OCI-LY7 (cell line): ENCODE results near the gene TOLLIP. TPM values are rescaled to one million over a fixed set of nuclear protein-coding genes. Genes with fewer than 3 reads are reported as not detected.

ENCODE experiments used
- BruUV-seq: library from RNA; stranded (reverse); fragments of 400-500 nt; replicated peaks from 2 replicates; lab custom pipeline; 2021; lab: Mats Ljungman, UMichigan
- CTCF ChIA-PET: fragments of 300-600 bp; sonication (Branson Sonifier 250); formaldehyde crosslinking; loops from one replicate; lab custom pipeline; 2022; ENCODE audit warnings: antibody characterized with exemption; ENCODE audit not compliant: unreplicated experiment; lab: Charles Lee
- POLR2A ChIA-PET: fragments of 300-600 bp; sonication (Branson Sonifier 250); formaldehyde crosslinking; loops from one replicate; lab custom pipeline; 2022; ENCODE audit warnings: antibody characterized with exemption; lab: Charles Lee
- DNase-seq: peaks from one replicate; pipeline ENCODE4 v3.0.0-alpha.2; 2015; ENCODE audit warnings: low spot score
- H2AFZ ChIP-seq: fragments of 200-600 bp; sonication (generic), shearing (Covaris generic); 2 replicates; pipeline ENCODE4 v1.6.1; 2014; ENCODE audit warnings: mild to moderate bottlenecking, antibody characterized with exemption, low read length, moderate library complexity
- H3K27ac ChIP-seq: fragments of 200-600 bp; sonication (generic); 2 replicates; pipeline ENCODE4 v1.5.1; 2014; ENCODE audit warnings: mixed run types, low read depth, mild to moderate bottlenecking, moderate library complexity, low read length, inconsistent platforms; ENCODE audit not compliant: poor library complexity, severe bottlenecking
- H3K36me3 ChIP-seq: fragments of 200-600 bp; sonication (generic); 2 replicates; pipeline ENCODE4 v1.6.1; 2014; ENCODE audit warnings: mild to moderate bottlenecking, antibody characterized with exemption, low read length, moderate library complexity, mixed read lengths; ENCODE audit not compliant: insufficient read depth
- H3K4me1 ChIP-seq: fragments of 200-600 bp; sonication (generic); 2 replicates; pipeline ENCODE4 v1.5.1; 2014; ENCODE audit warnings: mild to moderate bottlenecking, low read length; ENCODE audit not compliant: insufficient read depth, poor library complexity, severe bottlenecking
- H3K4me2 ChIP-seq: fragments of 200-600 bp; sonication (generic); 2 replicates; pipeline ENCODE4 v1.6.1; 2014; ENCODE audit warnings: mild to moderate bottlenecking, low read length
- H3K4me3 ChIP-seq: fragments of 200-600 bp; sonication (generic); 2 replicates; pipeline ENCODE4 v1.5.1; 2014; ENCODE audit warnings: mild to moderate bottlenecking, low read depth, low read length; ENCODE audit not compliant: poor library complexity, severe bottlenecking
- H3K79me2 ChIP-seq: fragments of 200-600 bp; sonication (generic); 2 replicates; pipeline ENCODE4 v1.6.1; 2016; ENCODE audit warnings: low read depth, mild to moderate bottlenecking, low read length, moderate library complexity, mixed read lengths; ENCODE audit not compliant: insufficient read depth
- H3K9me2 ChIP-seq: fragments of 200-600 bp; sonication (generic); 2 replicates; pipeline ENCODE4 v1.6.1; 2016; ENCODE audit warnings: mild to moderate bottlenecking, low read length, mixed read lengths; ENCODE audit not compliant: insufficient read depth
- H3K9me3 ChIP-seq: fragments of 200-600 bp; sonication (generic); 2 replicates; pipeline ENCODE4 v1.6.1; 2014; ENCODE audit warnings: mild to moderate bottlenecking, mixed run types, low read length, mixed read lengths
- H4K20me1 ChIP-seq: fragments of 200-600 bp; sonication (generic); 2 replicates; pipeline ENCODE4 v1.6.1; 2014; ENCODE audit warnings: mild to moderate bottlenecking, antibody characterized with exemption, low read length, moderate library complexity, mixed read lengths; ENCODE audit not compliant: insufficient read depth
- CTCF ChIP-seq: fragments of 200-600 bp; sonication (generic); conservative IDR thresholded peaks from 2 replicates; pipeline ENCODE4 v1.5.1; 2014; ENCODE audit warnings: mild to moderate bottlenecking, antibody characterized with exemption, low read length, moderate library complexity, mixed read lengths
- EZH2phosphoT487 ChIP-seq: fragments of 200-600 bp; sonication (generic); IDR thresholded peaks from 2 replicates; pipeline ENCODE4 v1.6.1; 2018; ENCODE audit warnings: low read depth, borderline replicate concordance, mild to moderate bottlenecking, mixed run types, antibody characterized with exemption, low read length, moderate library complexity, mixed read lengths
- intact Hi-C: fragments of 100-400 bp; cut with micrococcal nuclease; formaldehyde crosslinking; loops from one replicate; pipeline ENCODE4 v1.10.0; 2022; ENCODE audit not compliant: unreplicated experiment
- total RNA-seq, 2 experiments: library from RNA; depleted of rRNA in 1 of 2; stranded (reverse); fragments of >200 nt in 1 of 2; shearing (Covaris generic) in 1 of 2; gene quantifications; 2 replicates each; pipeline ENCODE4 v1.2.3, GENCODE V29; 2014 to 2022

The TOLLIP gene
- total RNA-seq, 2 experiments from 2014 or later = 15.9 to 37.1 TPM

- Histone ChIP-seq H3K9me2 (no peaks in the 10 kb centered on the region), H3K4me1 (peaks cover 7% of the 10 kb centered on the region), H2AFZ (no peak overlapping the region), H3K79me2 (no peaks in the 10 kb centered on the region), H3K9me3 (0 out of 2 replicates have a peak, but pooled peaks cover 5% of the 10 kb centered on the region), H4K20me1 (no peaks in the 10 kb centered on the region), H3K4me2 (no peak overlapping the region), H3K4me3 (no peak overlapping the region), H3K36me3 (no peaks in the 10 kb centered on the region), H3K27ac (no peak overlapping the region)
- intact Hi-C loops = no loop called here
- no peak for DNase-seq
- TF ChIP-seq EZH2phosphoT487 = no peak
- no peak for TF ChIP-seq CTCF
- ChIA-PET CTCF (no interaction called here), POLR2A (no interaction called here)
- BruUV-seq = no TSS peak
These were observed 17.1 kb upstream of the TOLLIP start for GRCh38 chr11:1326435-1327063.

GRCh38 chr11:1323774-1324173 is 14.3 kb upstream of the TOLLIP start:
- intact Hi-C loops = no loop called here
- no peak overlapping the region for H3K27ac ChIP-seq
- no peak for DNase-seq
- no peaks in the 10 kb centered on the region for H3K36me3 ChIP-seq
- no peak overlapping the region for H2AFZ ChIP-seq
- H3K9me2 ChIP-seq = no peaks in the 10 kb centered on the region
- BruUV-seq = no TSS peak
- TF ChIP-seq EZH2phosphoT487 (no peak), CTCF (no peak)
- POLR2A ChIA-PET = no interaction called here
- H3K4me2 ChIP-seq = no peak overlapping the region
- H3K4me3 ChIP-seq = no peak overlapping the region
- peaks cover 7% of the 10 kb centered on the region for H3K4me1 ChIP-seq
- no peaks in the 10 kb centered on the region for H4K20me1 ChIP-seq
- CTCF ChIA-PET = no interaction called here
- H3K9me3 ChIP-seq = 0 out of 2 replicates have a peak, but pooled peaks cover 5% of the 10 kb centered on the region
- H3K79me2 ChIP-seq = no peaks in the 10 kb centered on the region

- Histone ChIP-seq H3K36me3 (no peaks in the 10 kb centered on the region), H4K20me1 (no peaks in the 10 kb centered on the region), H3K4me2 (no peak overlapping the region), H3K4me1 (no peaks in the 10 kb centered on the region), H3K4me3 (no peak overlapping the region), H3K9me3 (no peaks in the 10 kb centered on the region), H2AFZ (no peak overlapping the region), H3K9me2 (no peaks in the 10 kb centered on the region), H3K79me2 (no peaks in the 10 kb centered on the region), H3K27ac (no peak overlapping the region)
- ChIA-PET CTCF (no interaction called here), POLR2A (no interaction called here)
- no peak for DNase-seq
- intact Hi-C loops = no loop called here
- TF ChIP-seq EZH2phosphoT487 (no peak), CTCF (no peak)
- BruUV-seq = no TSS peak
These were observed 8.6 kb upstream of the TOLLIP start for GRCh38 chr11:1317993-1318392.
